Subcutaneous adipose tissue (tissue), 4 donors: ENCODE measurements around the gene ETV3L. TPM values are rescaled to one million over a fixed set of nuclear protein-coding genes. Genes with fewer than 3 reads are reported as not detected.

Experiments used
- total RNA-seq, 4 donors: library from RNA; depleted of rRNA; stranded (reverse); fragments of >200 nt; gene quantifications; one replicate each; pipeline ENCODE4 v1.1.0, GENCODE V29; 2016
- TF ChIP-seq, protein P1 (sequence below): fragments of 450-650 bp; IDR thresholded peaks from one replicate; pipeline ENCODE4 v1.5.1; 2016; ENCODE audit warnings: low read depth, mild to moderate bottlenecking, control low read depth, antibody characterized with exemption, moderate library complexity

Gene ETV3L
- total RNA-seq, 4 donors from 2014 or later: not detected

GRCh38 chr1:157105298-157105987, 5.8 kb upstream of the ETV3L start:
- TF ChIP-seq, protein P1, sequence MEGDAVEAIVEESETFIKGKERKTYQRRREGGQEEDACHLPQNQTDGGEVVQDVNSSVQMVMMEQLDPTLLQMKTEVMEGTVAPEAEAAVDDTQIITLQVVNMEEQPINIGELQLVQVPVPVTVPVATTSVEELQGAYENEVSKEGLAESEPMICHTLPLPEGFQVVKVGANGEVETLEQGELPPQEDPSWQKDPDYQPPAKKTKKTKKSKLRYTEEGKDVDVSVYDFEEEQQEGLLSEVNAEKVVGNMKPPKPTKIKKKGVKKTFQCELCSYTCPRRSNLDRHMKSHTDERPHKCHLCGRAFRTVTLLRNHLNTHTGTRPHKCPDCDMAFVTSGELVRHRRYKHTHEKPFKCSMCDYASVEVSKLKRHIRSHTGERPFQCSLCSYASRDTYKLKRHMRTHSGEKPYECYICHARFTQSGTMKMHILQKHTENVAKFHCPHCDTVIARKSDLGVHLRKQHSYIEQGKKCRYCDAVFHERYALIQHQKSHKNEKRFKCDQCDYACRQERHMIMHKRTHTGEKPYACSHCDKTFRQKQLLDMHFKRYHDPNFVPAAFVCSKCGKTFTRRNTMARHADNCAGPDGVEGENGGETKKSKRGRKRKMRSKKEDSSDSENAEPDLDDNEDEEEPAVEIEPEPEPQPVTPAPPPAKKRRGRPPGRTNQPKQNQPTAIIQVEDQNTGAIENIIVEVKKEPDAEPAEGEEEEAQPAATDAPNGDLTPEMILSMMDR: no peak

- TF ChIP-seq, protein P1: no peak
These were observed 5.1 kb upstream of the ETV3L start for GRCh38 chr1:157104598-157105293.

- TF ChIP-seq, protein P1: no peak
These were observed 3.7 kb upstream of the ETV3L start for GRCh38 chr1:157103268-157103667.

DNA sequence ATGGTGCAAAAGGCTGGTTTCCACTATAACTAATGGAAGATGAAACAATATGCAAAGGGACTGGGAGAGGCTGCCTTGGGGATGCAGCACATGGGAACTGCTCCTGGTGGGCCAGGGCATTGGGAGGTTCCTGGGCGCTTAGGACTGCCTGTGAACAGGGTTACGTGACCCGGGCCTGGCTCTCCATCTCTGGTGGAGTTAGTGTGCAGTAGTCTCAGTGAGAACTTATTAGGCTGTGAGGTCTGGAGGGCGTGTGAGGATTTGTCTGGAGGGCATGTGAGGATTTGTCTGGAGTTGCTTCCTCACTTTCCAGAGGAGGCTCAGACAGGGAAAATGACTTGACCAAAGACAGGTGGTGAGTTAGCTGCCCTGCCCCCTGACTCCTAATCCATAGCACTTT, 1.5 kb upstream of the ETV3L start:
- TF ChIP-seq, protein P1: no peak

- TF ChIP-seq, protein P1: no peak
These were observed 1.1 kb downstream of the ETV3L start for GRCh38 chr1:157098519-157098918.

DNA sequence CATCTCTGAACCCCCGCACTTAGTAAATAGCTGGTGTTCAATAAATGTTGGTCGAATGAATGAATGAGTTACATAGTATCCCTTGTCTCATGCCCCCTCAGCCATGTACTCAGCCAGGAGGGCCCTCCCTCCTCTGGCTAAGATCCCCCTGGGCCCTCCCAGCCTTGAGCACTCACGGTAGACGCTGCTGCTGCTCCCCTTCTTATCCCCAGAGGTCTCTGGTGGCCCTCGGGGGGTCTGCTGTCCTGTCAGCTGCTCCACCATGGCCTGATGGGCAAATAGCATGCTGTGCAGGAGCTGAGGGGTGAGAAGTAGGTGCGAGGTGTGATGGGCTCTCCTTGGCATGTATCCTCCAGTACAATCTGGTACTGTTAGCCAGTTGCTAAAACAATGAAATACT, 1.9 kb downstream of the ETV3L start:
- TF ChIP-seq, protein P1: no peak

- TF ChIP-seq, protein P1: no peak
These were observed 2.7 kb downstream of the ETV3L start for GRCh38 chr1:157096881-157097280.
